MM.1S (cell line): ENCODE measurements around the gene LY9.

Source experiments
- CTCF ChIP-seq: fragments of 300-600 bp; sonication (generic); IDR thresholded peaks from 2 replicates; pipeline ENCODE4 v1.5.1; 2016; ENCODE audit warnings: antibody characterized with exemption, low read length, mixed read lengths
- EZH2 ChIP-seq: fragments of 300-600 bp; sonication (generic); optimal IDR thresholded peaks from 2 replicates; pipeline ENCODE3; 2017; ENCODE audit warnings: low read depth, mild to moderate bottlenecking, antibody characterized with exemption, low read length, mixed read lengths
- EZH2phosphoT487 ChIP-seq: fragments of 300-600 bp; sonication (generic); IDR thresholded peaks from 2 replicates; pipeline ENCODE4 v1.6.1; 2018; ENCODE audit warnings: antibody characterized with exemption, low read length

- TF ChIP-seq CTCF (0 out of 2 replicates have a peak, but pooled peaks have one; percentile 11), EZH2phosphoT487 (no peak), EZH2 (no peak)
Observed at GRCh38 chr1:160800645-160801408, 4.9 kb downstream of the LY9 start.
